Spinal cord (tissue), 10 donors: Measurements from ENCODE around the gene PRG2. TPM values are rescaled to one million over a fixed set of nuclear protein-coding genes. Genes with fewer than 3 reads are reported as not detected.
"Not testable (repeated sequence)": the region's sequence is repeated elsewhere in the genome, so short reads cannot be mapped to it uniquely, and the experiment has no call there.

Experiments used
- DNase-seq, 6 donors: peaks; one replicate each; pipeline versions ENCODE4 v3.0.0 to v3.0.0-alpha.2; 2013 to 2015; ENCODE audit warnings: low spot score in 6 of 6, low read depth in 4 of 6
- H3K27ac ChIP-seq: one replicate; pipeline ENCODE4 v1.5.1; 2013; ENCODE audit warnings: low read depth, low read length, control low read depth
- H3K27me3 ChIP-seq: one replicate; pipeline ENCODE4 v1.6.1; 2013; ENCODE audit warnings: low read length; ENCODE audit not compliant: control insufficient read depth, insufficient read depth
- H3K36me3 ChIP-seq: one replicate; pipeline ENCODE4 v1.6.1; 2013; ENCODE audit warnings: low read length; ENCODE audit not compliant: control insufficient read depth, insufficient read depth
- H3K4me1 ChIP-seq: one replicate; pipeline ENCODE4 v1.6.1; 2013; ENCODE audit warnings: low read length; ENCODE audit not compliant: control insufficient read depth, insufficient read depth
- H3K4me3 ChIP-seq: one replicate; pipeline ENCODE4 v1.5.1; 2013; ENCODE audit warnings: low read depth, low read length, control low read depth
- H3K9me3 ChIP-seq: one replicate; pipeline ENCODE4 v1.6.1; 2013; ENCODE audit warnings: low read length; ENCODE audit not compliant: control insufficient read depth, insufficient read depth
- WGBS: methylation state at CpG from one replicate; pipeline ENCODE4 v1.1.5; 2013; ENCODE audit warnings: missing lambda C conversion rate; ENCODE audit not compliant: insufficient coverage; 5-methylcytosine and 5-hydroxymethylcytosine counted together
- polyA plus RNA-seq, 2 donors: library from polyadenylated mRNA; unstranded; fragments of 120-200 nt; gene quantifications; one replicate each; pipeline ENCODE4 v1.2.1, GENCODE V29; 2013; ENCODE audit not compliant: insufficient read length in 2 of 2
- total RNA-seq, 2 donors: library from RNA; depleted of rRNA in 1 of 2; stranded (reverse); fragments of 120-200 nt in 1 of 2; fragments of >200 nt in 1 of 2; gene quantifications; one replicate each; pipeline versions ENCODE4 v1.2.3 to v1.2.4, GENCODE V29; 2013 to 2014
- donor health status: healthy.

Gene PRG2
- total and polyA plus RNA-seq, 4 donors, result 0.22 to 6.4 (median 1.4) TPM

GRCh38 chr11:57342702-57343101, 47.7 kb downstream of the PRG2 start:
- peaks cover 10% of the 10 kb centered on the region for H3K4me1 ChIP-seq
- 71% methylated on average over 8 of the region's 11 CpGs for WGBS
- H3K27me3 ChIP-seq, result no peaks in the 10 kb centered on the region
- H3K36me3 ChIP-seq, result no peaks in the 10 kb centered on the region
- no peak overlapping the region for H3K4me3 ChIP-seq
- DNase-seq, result no peak
- H3K9me3 ChIP-seq, result no peaks in the 10 kb centered on the region
- no peak overlapping the region for H3K27ac ChIP-seq

- Histone ChIP-seq H3K4me3 (no peak overlapping the region), H3K9me3 (no peaks in the 10 kb centered on the region), H3K27ac (no peak overlapping the region), H3K27me3 (no peaks in the 10 kb centered on the region), H3K4me1 (peaks cover 12% of the 10 kb centered on the region), H3K36me3 (no peaks in the 10 kb centered on the region)
- DNase-seq, result no peak
- 96% methylated on average over 3 of the region's 6 CpGs for WGBS
Observed at GRCh38 chr11:57341250-57341808, 49.1 kb downstream of the PRG2 start.

GRCh38 chr11:57340039-57340615, 50.3 kb downstream of the PRG2 start:
- H3K4me3 ChIP-seq, result no peak overlapping the region
- no peaks in the 10 kb centered on the region for H3K27me3 ChIP-seq
- H3K9me3 ChIP-seq, result no peaks in the 10 kb centered on the region
- DNase-seq, result peak in 2 of 6 donors; percentile 51 to 90
- peaks cover 16% of the 10 kb centered on the region for H3K4me1 ChIP-seq
- 20% methylated on average over 12 of the region's 12 CpGs for WGBS
- no peak overlapping the region for H3K27ac ChIP-seq
- H3K36me3 ChIP-seq, result no peaks in the 10 kb centered on the region

DNA sequence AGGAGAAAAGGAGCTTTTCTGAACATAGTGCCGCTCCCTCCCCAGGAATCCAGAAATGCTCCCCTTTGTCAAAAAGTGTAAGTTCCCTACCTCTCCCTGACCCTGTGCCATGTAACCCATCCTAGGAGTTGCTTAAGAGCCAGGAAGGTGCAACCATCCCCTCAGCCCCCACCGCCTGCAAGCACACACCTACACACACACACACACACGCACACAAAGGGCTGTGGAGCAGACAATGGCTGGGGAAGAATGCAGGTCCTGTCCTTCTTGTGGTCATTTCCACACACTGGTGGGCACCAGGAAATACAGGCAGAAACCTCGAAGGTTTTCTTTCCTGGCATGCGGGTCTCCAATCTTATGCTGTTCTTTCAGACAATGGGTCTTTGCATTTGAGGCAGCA, 51.1 kb downstream of the PRG2 start:
- Histone ChIP-seq H3K27me3 (no peaks in the 10 kb centered on the region), H3K27ac (no peak overlapping the region), H3K36me3 (no peaks in the 10 kb centered on the region), H3K9me3 (no peaks in the 10 kb centered on the region), H3K4me1 (peaks cover 22% of the 10 kb centered on the region), H3K4me3 (no peak overlapping the region)
- WGBS, result 58% methylated on average over 4 of the region's 5 CpGs
- DNase-seq, result no peak

GRCh38 chr11:57338142-57338541, 52.3 kb downstream of the PRG2 start, which contains the start of gene P2RX3:
Gene P2RX3, plus strand, starts transcription at chr11:57338352. Its CDS starts 199 bp downstream, at chr11:57338551.
- H3K4me1 ChIP-seq, result peaks cover 30% of the 10 kb centered on the region
- H3K9me3 ChIP-seq, result no peaks in the 10 kb centered on the region
- H3K27me3 ChIP-seq, result no peaks in the 10 kb centered on the region
- H3K36me3 ChIP-seq, result peaks cover 6% of the 10 kb centered on the region
- H3K4me3 ChIP-seq, result no peak within 1 kb of the TSS
- 43% methylated on average over 4 of the region's 4 CpGs for WGBS
- no peak within 1 kb of the TSS for H3K27ac ChIP-seq
- peak in 1 of 6 donors; percentile 81 for DNase-seq

- Histone ChIP-seq H3K4me1 (peaks cover 30% of the 10 kb centered on the region), H3K36me3 (peaks cover 19% of the 10 kb centered on the region)
- H3K9me3 ChIP-seq, H3K4me3 ChIP-seq, H3K27me3 ChIP-seq, DNase-seq, H3K27ac ChIP-seq: not testable (repeated sequence)
- whole genome bisulfite sequencing, result 91% methylated on average over 3 of the region's 6 CpGs
Observed at GRCh38 chr11:57336856-57337255, 53.6 kb downstream of the PRG2 start.

Other genes with a start within 250 kb of the PRG2 start
- 10 to 100 TPM in 1 of 2 donors, 1 to 10 TPM in 1; 8.7 to 14.8 TPM for gene LRRC55, start 208.7 kb downstream of the PRG2 start, total RNA-seq
- 10 to 100 TPM; 30.5 to 39.3 TPM for gene LRRC55, start 208.7 kb downstream of the PRG2 start, polyA plus RNA-seq
- gene APLNR, start 153.4 kb downstream of the PRG2 start, total RNA-seq, result 10 to 100 TPM; 47.5 to 48.0 TPM
- gene APLNR, start 153.4 kb downstream of the PRG2 start, polyA plus RNA-seq, result 10 to 100 TPM; 51.8 to 71.1 TPM
- 10 to 100 TPM; 17.2 to 42.2 TPM for gene TNKS1BP1, start 65.7 kb downstream of the PRG2 start, total RNA-seq
- gene TNKS1BP1, start 65.7 kb downstream of the PRG2 start, polyA plus RNA-seq, result 10 to 100 TPM; 44.8 to 58.3 TPM
- 10 to 100 TPM; 34.6 to 88.0 TPM for gene SSRP1, start 54.8 kb downstream of the PRG2 start, total RNA-seq
- 100 to 1,000 TPM; 132 to 135 TPM for gene SSRP1, start 54.8 kb downstream of the PRG2 start, polyA plus RNA-seq
- 10 to 100 TPM in 1 of 2 donors, under 1 TPM in 1; 0.50 to 11.4 TPM for gene P2RX3, start 52.3 kb downstream of the PRG2 start, total RNA-seq
- gene P2RX3, start 52.3 kb downstream of the PRG2 start, polyA plus RNA-seq, result 1 to 10 TPM; 2.1 to 3.6 TPM
- gene PRG3, start 9.5 kb downstream of the PRG2 start, total RNA-seq, result 1 to 10 TPM in 1 of 2 donors, under 1 TPM in 1; 0.55 to 1.1 TPM
- gene PRG3, start 9.5 kb downstream of the PRG2 start, polyA plus RNA-seq, result not detected
- gene SLC43A3, start 36.5 kb upstream of the PRG2 start, total RNA-seq, result 10 to 100 TPM; 12.2 to 13.3 TPM
- gene SLC43A3, start 36.5 kb upstream of the PRG2 start, polyA plus RNA-seq, result 10 to 100 TPM; 19.6 to 20.3 TPM
- gene RTN4RL2, start 69.9 kb upstream of the PRG2 start, total RNA-seq, result under 1 TPM; 0.59 to 0.72 TPM
- 10 to 100 TPM in 1 of 2 donors, 1 to 10 TPM in 1; 5.0 to 10.9 TPM for gene RTN4RL2, start 69.9 kb upstream of the PRG2 start, polyA plus RNA-seq
- 10 to 100 TPM in 1 of 2 donors, 1 to 10 TPM in 1; 5.3 to 10.4 TPM for gene SLC43A1, start 125.1 kb upstream of the PRG2 start, total RNA-seq
- gene SLC43A1, start 125.1 kb upstream of the PRG2 start, polyA plus RNA-seq, result 1 to 10 TPM; 4.0 to 6.1 TPM
- 10 to 100 TPM; 27.0 to 39.8 TPM for gene TIMM10, start 140.1 kb upstream of the PRG2 start, total RNA-seq
- 10 to 100 TPM; 47.7 to 52.1 TPM for gene TIMM10, start 140.1 kb upstream of the PRG2 start, polyA plus RNA-seq
- not detected for gene SMTNL1, start 146.9 kb upstream of the PRG2 start, total RNA-seq
- gene SMTNL1, start 146.9 kb upstream of the PRG2 start, polyA plus RNA-seq, result 1 to 10 TPM in 1 of 2 donors, under 1 TPM in 1; 0.93 to 1.6 TPM
- gene UBE2L6, start 177.0 kb upstream of the PRG2 start, total RNA-seq, result 10 to 100 TPM; 41.5 to 76.7 TPM
- 100 to 1,000 TPM in 1 of 2 donors, 10 to 100 TPM in 1; 99.6 to 114 TPM for gene UBE2L6, start 177.0 kb upstream of the PRG2 start, polyA plus RNA-seq
- 100 to 1,000 TPM in 1 of 2 donors, 10 to 100 TPM in 1; 35.7 to 131 TPM for gene SERPING1, start 207.0 kb upstream of the PRG2 start, total RNA-seq
- 100 to 1,000 TPM in 1 of 2 donors, 10 to 100 TPM in 1; 63.2 to 112 TPM for gene SERPING1, start 207.0 kb upstream of the PRG2 start, polyA plus RNA-seq